AG08395 (cell line): ENCODE results near the gene CTNNA2.

ENCODE experiments used
- DNase-seq: peaks from one replicate; pipeline ENCODE4 v3.0.0; 2012; ENCODE audit warnings: mixed read lengths, low spot score

The CTNNA2 gene

GRCh38 chr2:79857888-79858287 lies 345.0 kb downstream of the CTNNA2 start:
- DNase-seq: no peak

DNA sequence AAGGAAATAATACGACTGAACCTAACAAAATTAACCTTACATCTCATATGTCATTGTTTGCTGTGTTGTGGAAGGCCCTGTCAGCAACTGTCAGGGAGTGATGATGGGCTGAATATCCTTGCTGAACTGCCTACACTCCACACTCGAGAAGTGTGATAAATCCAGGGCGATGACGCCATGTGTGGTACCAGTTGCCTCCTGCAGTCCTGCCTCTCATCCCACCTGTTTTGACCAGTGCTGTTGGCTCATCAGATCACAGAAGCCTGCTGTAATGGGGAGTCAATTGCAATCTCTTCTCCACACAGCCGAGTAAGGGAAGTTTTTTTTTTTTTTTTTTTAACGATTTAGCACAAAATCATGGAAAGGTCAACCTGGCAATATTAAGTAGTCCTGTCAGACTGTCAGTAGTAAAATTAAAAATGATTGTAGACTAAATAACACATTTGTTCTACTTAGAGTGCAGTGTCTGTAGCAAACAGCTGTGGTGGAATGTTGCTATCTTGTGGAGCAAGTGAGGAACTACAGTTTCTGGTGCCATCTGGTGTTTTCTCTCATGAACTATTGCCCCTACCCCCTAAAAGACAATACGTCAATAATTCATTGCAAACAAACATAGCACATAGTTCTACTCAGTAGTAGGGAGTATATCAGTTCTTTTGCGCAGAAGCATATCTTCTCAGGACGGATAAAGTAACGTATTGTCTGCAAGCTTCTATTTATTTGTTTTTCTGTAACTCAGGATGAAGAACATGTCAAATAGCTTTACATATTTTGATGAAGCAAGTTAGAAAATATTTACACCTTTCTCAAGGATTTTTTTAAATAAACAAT lies 347.6 kb downstream of the CTNNA2 start:
- DNase-seq: peak; percentile 4

- no peak for DNase-seq
Measured at GRCh38 chr2:79861059-79861374, 348.2 kb downstream of the CTNNA2 start.

- DNase-seq: no peak
Measured at GRCh38 chr2:79862756-79863155, 349.9 kb downstream of the CTNNA2 start.

- DNase-seq: no peak
Measured at GRCh38 chr2:79872656-79873055, 359.8 kb downstream of the CTNNA2 start.

- no peak for DNase-seq
Measured at GRCh38 chr2:79874015-79874414, 361.2 kb downstream of the CTNNA2 start.

- DNase-seq: no peak
Measured at GRCh38 chr2:79876430-79876829, 363.6 kb downstream of the CTNNA2 start.

GRCh38 chr2:79882548-79882947 lies 369.7 kb downstream of the CTNNA2 start:
- no peak for DNase-seq

DNA sequence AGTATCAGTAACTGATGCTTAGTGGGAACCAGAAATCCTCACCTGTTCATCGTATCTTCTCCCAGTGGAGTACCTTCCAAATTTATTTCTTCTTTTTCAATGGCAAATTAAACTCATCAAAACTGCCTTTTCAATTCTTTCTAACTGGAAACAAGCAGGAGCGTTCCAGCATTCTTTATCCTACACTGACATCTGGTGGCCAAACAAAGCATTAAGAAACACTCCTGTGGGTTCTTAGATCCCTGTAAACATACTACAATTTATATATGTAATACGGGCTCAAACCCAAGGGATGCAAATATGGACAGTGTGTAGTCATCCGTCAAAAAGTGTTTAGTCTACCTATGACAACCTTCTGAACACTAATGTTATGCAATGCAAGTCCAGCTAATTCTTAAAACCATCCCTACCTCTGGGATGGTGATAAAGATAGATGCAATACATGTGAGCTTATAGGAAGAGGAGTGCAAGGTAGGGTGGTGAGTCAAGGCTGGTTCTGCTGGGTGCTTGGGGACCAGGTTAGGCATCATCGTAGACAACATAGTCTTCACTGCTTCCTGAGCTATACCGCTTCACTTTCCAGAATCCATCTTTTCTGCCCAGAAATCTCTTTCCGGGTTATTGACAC lies 375.0 kb downstream of the CTNNA2 start:
- peak; percentile 47 for DNase-seq

GRCh38 chr2:79892123-79892522 lies 379.3 kb downstream of the CTNNA2 start:
- DNase-seq: no peak

- no peak for DNase-seq
Measured at GRCh38 chr2:79899196-79899595, 386.3 kb downstream of the CTNNA2 start.

DNA sequence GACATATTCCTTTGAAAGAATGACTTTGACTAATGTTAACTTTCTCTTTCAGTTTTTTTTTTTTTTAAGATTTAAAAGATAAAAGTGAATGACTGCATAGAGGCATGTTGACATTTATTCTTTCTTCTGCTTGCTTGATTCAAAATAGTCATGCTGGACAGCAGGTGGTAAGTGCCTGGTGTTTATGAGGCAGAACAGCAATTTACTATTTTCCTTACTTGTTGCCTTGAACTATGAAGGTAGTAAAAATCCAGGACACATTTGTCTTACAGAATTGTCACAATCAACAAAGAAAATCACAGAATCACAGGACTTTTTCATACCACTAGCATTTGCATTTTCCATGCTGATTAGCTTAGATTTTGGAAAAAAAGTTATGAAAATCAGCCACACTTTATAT lies 388.3 kb downstream of the CTNNA2 start:
- no peak for DNase-seq

- no peak for DNase-seq
Measured at GRCh38 chr2:79903222-79904000, 390.6 kb downstream of the CTNNA2 start.

- DNase-seq: no peak
Measured at GRCh38 chr2:79906139-79906890, 393.5 kb downstream of the CTNNA2 start.

GRCh38 chr2:79909521-79909920 lies 396.7 kb downstream of the CTNNA2 start:
- no peak for DNase-seq

DNA sequence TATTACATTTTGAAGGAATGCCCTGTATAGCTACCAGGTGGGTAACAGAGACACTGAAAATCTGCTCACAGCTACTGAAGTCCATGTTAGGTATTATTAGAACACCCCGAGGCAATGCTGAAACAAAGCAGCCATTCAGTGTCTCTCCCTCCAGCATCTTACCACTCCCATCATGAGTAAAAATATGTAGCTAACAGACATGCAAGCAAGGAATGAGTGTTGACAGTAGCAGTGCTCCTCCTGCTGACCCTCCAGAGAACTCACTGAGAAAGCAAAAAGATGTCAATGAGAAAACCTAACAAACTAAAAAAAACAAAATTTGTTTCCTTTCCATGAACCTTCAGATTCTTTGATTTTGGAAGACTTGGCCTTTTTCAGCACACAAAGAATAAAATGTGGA lies 397.8 kb downstream of the CTNNA2 start:
- DNase-seq: no peak

DNA sequence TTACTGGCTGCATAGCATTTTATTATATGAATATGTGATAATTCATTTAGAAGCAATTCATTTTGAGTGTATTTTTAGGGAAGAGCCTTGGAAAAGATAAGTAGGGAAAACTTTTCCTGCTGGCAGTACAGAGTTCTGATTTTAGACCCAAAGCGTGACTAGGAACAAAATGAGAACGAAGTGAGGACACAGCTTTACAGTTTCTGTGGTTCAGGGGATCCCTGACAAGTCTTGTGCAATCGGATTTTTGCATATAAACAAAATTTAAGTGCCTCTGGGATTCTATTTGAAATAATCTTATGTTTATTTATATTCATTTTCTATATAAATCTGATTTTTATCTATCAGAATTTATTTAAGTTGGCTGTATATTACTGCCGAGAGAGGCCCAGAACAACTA lies 402.6 kb downstream of the CTNNA2 start:
- DNase-seq: no peak

DNA sequence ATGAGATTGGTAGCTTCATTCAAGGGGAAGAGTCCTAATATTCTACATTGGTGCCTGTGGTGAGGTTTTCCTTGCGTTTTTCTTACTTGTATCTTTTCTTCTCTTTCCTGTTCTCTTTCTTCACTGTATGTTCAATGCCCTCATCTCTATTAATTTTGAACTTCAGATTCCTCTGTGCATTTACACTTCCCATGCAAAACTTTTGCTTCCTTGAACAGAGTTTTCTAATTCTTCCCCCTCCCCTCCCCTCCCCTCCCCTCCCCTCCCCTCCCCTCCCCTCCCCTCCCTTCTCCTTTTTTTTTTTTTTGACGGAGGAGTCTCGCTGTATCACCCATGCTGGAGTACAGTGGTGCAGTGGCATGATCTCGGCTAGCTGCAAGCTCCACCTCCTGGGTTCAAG lies 403.4 kb downstream of the CTNNA2 start:
- DNase-seq: no peak

GRCh38 chr2:79920512-79921076 lies 407.7 kb downstream of the CTNNA2 start:
- DNase-seq: no peak

GRCh38 chr2:79929624-79930023 lies 416.8 kb downstream of the CTNNA2 start:
- no peak for DNase-seq

- DNase-seq: no peak
Measured at GRCh38 chr2:79935046-79935732, 422.3 kb downstream of the CTNNA2 start.
